ENCODE measurements around the gene ELMOD3. TPM values are rescaled to one million over a fixed set of nuclear protein-coding genes. Genes with fewer than 3 reads are reported as not detected.
"Not testable (repeated sequence)": the region's sequence is repeated elsewhere in the genome, so short reads cannot be mapped to it uniquely, and the experiment has no call there.

ELMOD3 gene
- polyA plus RNA-seq, 1 donor (not counting 4 experiments of a cell fraction or from before 2014, with no cell fraction given), result 20.1 TPM

DNA sequence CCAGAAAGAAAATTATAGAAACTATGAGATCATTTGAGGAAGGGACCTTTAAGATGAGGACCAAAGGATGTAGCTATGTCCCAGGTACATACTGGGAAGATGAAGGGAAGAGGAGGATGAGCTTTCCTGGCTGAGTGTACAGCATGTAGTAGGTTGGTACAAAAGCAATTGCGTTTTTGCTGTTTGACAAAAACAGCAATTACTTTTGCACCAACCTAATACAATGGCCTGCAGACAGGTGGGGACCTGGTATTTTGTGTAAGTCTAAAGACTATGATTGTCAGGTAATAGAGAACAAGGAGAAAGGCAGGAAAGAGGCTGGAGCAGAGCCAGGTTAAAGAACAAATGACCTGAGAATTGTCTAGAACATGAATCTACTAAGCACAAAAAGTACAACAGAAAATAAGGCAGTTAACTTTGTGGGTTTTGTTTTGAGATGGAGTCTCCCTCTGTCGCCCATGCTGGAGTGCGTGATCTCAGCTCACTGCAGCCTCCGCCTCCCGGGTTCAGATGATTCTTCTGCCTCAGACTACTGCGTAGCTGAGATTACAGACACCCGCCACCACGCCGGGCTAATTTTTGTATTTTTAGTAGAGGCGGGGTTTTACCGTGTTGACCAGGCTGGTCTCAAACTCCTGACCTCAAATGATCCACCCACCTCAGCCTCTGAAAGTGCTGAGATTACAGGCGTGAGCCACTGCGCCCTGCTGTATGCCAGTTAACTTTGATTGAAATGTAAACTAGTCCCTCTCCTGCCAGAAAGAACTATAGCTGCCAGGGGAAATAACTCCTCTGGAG, 23.5 kb upstream of the ELMOD3 start:
- dilution Hi-C loops (cut with MboI; ENCODE audit: extremely low pct_ligation_motif_present, low sequenced_read_pairs), result no loop called here
- Histone ChIP-seq H4K20me1 (ENCODE audit: control insufficient read depth, extremely low read depth, insufficient read depth, low read length) (peaks cover 8% of the 10 kb centered on the region), H3K9me3 (ENCODE audit: control insufficient read depth, low read depth, low read length) (no peaks in the 10 kb centered on the region), H3K4me1 (ENCODE audit: control insufficient read depth, extremely low read depth, insufficient read depth, low read length) (peaks cover 5% of the 10 kb centered on the region), H3K36me3 (ENCODE audit: control insufficient read depth in 2 of 2, extremely low read depth in 1 of 2, insufficient read depth in 2 of 2, low read length in 2 of 2) (peaks cover 0 to 3% of the 10 kb centered on the region in 2 experiments), H3K9me1 (ENCODE audit: control insufficient read depth, extremely low read depth, insufficient read depth, low read length) (no peaks in the 10 kb centered on the region), H3K27me3 (ENCODE audit: control insufficient read depth, extremely low read depth, insufficient read depth, low read length) (no peaks in the 10 kb centered on the region), H3K4me3 (ENCODE audit: control insufficient read depth in 2 of 3, extremely low read depth in 1 of 3, insufficient read depth in 2 of 3, low read depth in 1 of 3, low read length in 3 of 3) (no peak overlapping the region), H3K9ac (ENCODE audit: control insufficient read depth, extremely low read depth, insufficient read depth, low read length) (no peak overlapping the region), H3K4me2 (ENCODE audit: control insufficient read depth, extremely low read depth, insufficient read depth, low read depth, low read length) (no peak overlapping the region), H2AFZ (ENCODE audit: control insufficient read depth, low read length) (no peak overlapping the region), H3K27ac (ENCODE audit: control insufficient read depth, insufficient read depth, low read length) (no peak overlapping the region), H3K79me2 (ENCODE audit: control insufficient read depth, insufficient read depth, low read length) (peaks cover 15% of the 10 kb centered on the region)
- TF ChIP-seq EZH2 (IDR thresholded peaks at IDR 0.05; ENCODE audit: low read length), result no peak
- TF ChIP-seq, protein P1, sequence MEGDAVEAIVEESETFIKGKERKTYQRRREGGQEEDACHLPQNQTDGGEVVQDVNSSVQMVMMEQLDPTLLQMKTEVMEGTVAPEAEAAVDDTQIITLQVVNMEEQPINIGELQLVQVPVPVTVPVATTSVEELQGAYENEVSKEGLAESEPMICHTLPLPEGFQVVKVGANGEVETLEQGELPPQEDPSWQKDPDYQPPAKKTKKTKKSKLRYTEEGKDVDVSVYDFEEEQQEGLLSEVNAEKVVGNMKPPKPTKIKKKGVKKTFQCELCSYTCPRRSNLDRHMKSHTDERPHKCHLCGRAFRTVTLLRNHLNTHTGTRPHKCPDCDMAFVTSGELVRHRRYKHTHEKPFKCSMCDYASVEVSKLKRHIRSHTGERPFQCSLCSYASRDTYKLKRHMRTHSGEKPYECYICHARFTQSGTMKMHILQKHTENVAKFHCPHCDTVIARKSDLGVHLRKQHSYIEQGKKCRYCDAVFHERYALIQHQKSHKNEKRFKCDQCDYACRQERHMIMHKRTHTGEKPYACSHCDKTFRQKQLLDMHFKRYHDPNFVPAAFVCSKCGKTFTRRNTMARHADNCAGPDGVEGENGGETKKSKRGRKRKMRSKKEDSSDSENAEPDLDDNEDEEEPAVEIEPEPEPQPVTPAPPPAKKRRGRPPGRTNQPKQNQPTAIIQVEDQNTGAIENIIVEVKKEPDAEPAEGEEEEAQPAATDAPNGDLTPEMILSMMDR (optimal IDR thresholded peaks at IDR 0.05 in 1 of 3, IDR thresholded peaks at IDR 0.05 in 1 of 3, conservative IDR thresholded peaks at IDR 0.05 in 1 of 3; ENCODE audit: extremely low read depth in 1 of 3, insufficient read depth in 2 of 3, low read length in 3 of 3), result no peak
- FAIRE-seq (no peak), DNase-seq (ENCODE audit: low read depth, low spot score) (no peak)

DNA sequence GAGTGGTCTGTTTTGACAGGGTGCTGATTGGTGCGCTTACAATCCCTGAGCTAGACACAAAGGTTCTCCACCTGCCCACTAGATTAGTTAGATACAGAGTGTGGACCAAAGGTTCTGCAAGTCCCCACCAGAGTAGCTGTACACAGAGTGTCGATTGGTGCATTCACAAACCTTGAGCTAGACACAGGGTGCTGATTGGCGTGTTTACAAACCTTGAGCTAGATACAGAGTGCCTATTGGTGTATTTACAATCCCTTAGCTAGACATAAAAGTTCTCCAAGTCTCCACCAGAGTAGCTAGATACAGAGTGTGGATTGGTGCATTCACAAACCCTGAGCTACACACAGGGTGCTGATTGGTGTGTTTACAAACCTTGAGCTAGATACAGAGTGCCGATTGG, 20.7 kb upstream of the ELMOD3 start:
- H3K9me3 ChIP-seq (ENCODE audit: control insufficient read depth, low read depth, low read length); H2AFZ ChIP-seq (ENCODE audit: control insufficient read depth, low read length); H3K27ac ChIP-seq (ENCODE audit: control insufficient read depth, insufficient read depth, low read length): not testable (repeated sequence)

More for the DNA sequence above, 20.7 kb upstream of the ELMOD3 start:
- H3K4me1 ChIP-seq (ENCODE audit: control insufficient read depth, extremely low read depth, insufficient read depth, low read length); H3K4me2 ChIP-seq (ENCODE audit: control insufficient read depth, extremely low read depth, insufficient read depth, low read depth, low read length); H3K9ac ChIP-seq (ENCODE audit: control insufficient read depth, extremely low read depth, insufficient read depth, low read length); H3K27me3 ChIP-seq (ENCODE audit: control insufficient read depth, extremely low read depth, insufficient read depth, low read length); dilution Hi-C loops (cut with MboI; ENCODE audit: extremely low pct_ligation_motif_present, low sequenced_read_pairs); H3K36me3 ChIP-seq (ENCODE audit: control insufficient read depth in 2 of 2, extremely low read depth in 1 of 2, insufficient read depth in 2 of 2, low read length in 2 of 2); DNase-seq (ENCODE audit: low read depth, low spot score); FAIRE-seq; H3K4me3 ChIP-seq (ENCODE audit: control insufficient read depth in 2 of 3, extremely low read depth in 1 of 3, insufficient read depth in 2 of 3, low read depth in 1 of 3, low read length in 3 of 3); H3K9me1 ChIP-seq (ENCODE audit: control insufficient read depth, extremely low read depth, insufficient read depth, low read length); H4K20me1 ChIP-seq (ENCODE audit: control insufficient read depth, extremely low read depth, insufficient read depth, low read length); H3K79me2 ChIP-seq (ENCODE audit: control insufficient read depth, insufficient read depth, low read length): not testable (repeated sequence)

Data from keratinocyte (primary cell).